ENCODE measurements around the gene PPM1L.
"Not testable (repeated sequence)": the region's sequence is repeated elsewhere in the genome, so short reads cannot be mapped to it uniquely, and the experiment has no call there.

DNA sequence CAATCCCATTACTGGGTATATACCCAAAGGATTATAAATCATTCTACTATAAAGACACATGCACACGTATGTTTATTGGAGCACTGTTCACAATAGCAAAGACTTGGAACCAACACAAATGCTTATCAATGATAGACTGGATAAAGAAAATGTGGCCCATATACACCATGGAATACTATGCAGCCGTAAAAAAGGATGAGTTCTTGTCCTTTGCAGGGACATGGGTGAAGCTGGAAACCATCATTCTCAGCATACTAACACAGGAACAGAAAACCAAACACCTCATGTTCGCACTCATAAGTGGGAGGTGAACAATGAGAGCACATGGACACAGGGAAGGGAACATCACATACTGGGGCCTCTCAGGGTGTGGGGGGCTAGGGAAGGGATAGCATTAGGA, 42.9 kb upstream of the PPM1L start:
- TF ChIP-seq, protein P1, sequence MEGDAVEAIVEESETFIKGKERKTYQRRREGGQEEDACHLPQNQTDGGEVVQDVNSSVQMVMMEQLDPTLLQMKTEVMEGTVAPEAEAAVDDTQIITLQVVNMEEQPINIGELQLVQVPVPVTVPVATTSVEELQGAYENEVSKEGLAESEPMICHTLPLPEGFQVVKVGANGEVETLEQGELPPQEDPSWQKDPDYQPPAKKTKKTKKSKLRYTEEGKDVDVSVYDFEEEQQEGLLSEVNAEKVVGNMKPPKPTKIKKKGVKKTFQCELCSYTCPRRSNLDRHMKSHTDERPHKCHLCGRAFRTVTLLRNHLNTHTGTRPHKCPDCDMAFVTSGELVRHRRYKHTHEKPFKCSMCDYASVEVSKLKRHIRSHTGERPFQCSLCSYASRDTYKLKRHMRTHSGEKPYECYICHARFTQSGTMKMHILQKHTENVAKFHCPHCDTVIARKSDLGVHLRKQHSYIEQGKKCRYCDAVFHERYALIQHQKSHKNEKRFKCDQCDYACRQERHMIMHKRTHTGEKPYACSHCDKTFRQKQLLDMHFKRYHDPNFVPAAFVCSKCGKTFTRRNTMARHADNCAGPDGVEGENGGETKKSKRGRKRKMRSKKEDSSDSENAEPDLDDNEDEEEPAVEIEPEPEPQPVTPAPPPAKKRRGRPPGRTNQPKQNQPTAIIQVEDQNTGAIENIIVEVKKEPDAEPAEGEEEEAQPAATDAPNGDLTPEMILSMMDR (IDR thresholded peaks at IDR 0.05 in 2 of 3, conservative IDR thresholded peaks at IDR 0.05 in 1 of 3; ENCODE audit: control insufficient read depth in 2 of 3, extremely low read depth in 1 of 3, insufficient read depth in 1 of 3, low read depth in 3 of 3, low read length in 3 of 3), result not testable (repeated sequence)
- TF ChIP-seq BHLHE40 (IDR thresholded peaks at IDR 0.05; ENCODE audit: borderline replicate concordance in 1 of 2, low read depth in 2 of 2, low read length in 1 of 2); YY1 (IDR thresholded peaks at IDR 0.05; ENCODE audit: low read depth, low read length); EZH2 (IDR thresholded peaks at IDR 0.05; ENCODE audit: borderline replicate concordance, control insufficient read depth, low read depth, low read length); KDM1A (IDR thresholded peaks at IDR 0.05; ENCODE audit: borderline replicate concordance); USF2 (IDR thresholded peaks at IDR 0.05; ENCODE audit: borderline replicate concordance, low read depth, low read length); SIX5 (IDR thresholded peaks at IDR 0.05; ENCODE audit: low read depth, low read length, severe bottlenecking); ATF7 (IDR thresholded peaks at IDR 0.05; ENCODE audit: low read depth); MXI1 (IDR thresholded peaks at IDR 0.05; ENCODE audit: low read depth, low read length); NBN (IDR thresholded peaks at IDR 0.05): not testable (repeated sequence)
- TF ChIP-seq, protein P2, sequence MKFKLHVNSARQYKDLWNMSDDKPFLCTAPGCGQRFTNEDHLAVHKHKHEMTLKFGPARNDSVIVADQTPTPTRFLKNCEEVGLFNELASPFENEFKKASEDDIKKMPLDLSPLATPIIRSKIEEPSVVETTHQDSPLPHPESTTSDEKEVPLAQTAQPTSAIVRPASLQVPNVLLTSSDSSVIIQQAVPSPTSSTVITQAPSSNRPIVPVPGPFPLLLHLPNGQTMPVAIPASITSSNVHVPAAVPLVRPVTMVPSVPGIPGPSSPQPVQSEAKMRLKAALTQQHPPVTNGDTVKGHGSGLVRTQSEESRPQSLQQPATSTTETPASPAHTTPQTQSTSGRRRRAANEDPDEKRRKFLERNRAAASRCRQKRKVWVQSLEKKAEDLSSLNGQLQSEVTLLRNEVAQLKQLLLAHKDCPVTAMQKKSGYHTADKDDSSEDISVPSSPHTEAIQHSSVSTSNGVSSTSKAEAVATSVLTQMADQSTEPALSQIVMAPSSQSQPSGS (IDR thresholded peaks at IDR 0.05; ENCODE audit: low read length), result not testable (repeated sequence)

Measured in GM12878 (cell line).